ENCODE results near the gene LETM1. TPM values are rescaled to one million over a fixed set of nuclear protein-coding genes. Genes with fewer than 3 reads are reported as not detected.

Gene LETM1
- total RNA-seq, 4 donors from 2014 or later = 93.3 to 151 (median 121) TPM

GRCh38 chr4:1826531-1827350, 29.2 kb downstream of the LETM1 start:
- no peak for DNase-seq
- Histone ChIP-seq H3K27ac (no peak overlapping the region), H3K4me3 (no peak overlapping the region), H3K27me3 (no peaks in the 10 kb centered on the region), H3K4me1 (no peaks in the 10 kb centered on the region), H3K36me3 (peaks cover 0 to 68% (median 0%) of the 10 kb centered on the region in 3 donors), H3K9me3 (no peaks in the 10 kb centered on the region)
- TF ChIP-seq POLR2A (IDR thresholded peaks at IDR 0.05) (no peak), CTCF (IDR thresholded peaks at IDR 0.05) (no peak)

- H3K27ac ChIP-seq = no peak overlapping the region
- no peaks in the 10 kb centered on the region for H3K27me3 ChIP-seq
- H3K4me3 ChIP-seq = no peak overlapping the region
- H3K4me1 ChIP-seq = no peaks in the 10 kb centered on the region
- H3K9me3 ChIP-seq = no peaks in the 10 kb centered on the region
- no peak for TF ChIP-seq CTCF (IDR thresholded peaks at IDR 0.05)
- TF ChIP-seq POLR2A (IDR thresholded peaks at IDR 0.05) = no peak
- H3K36me3 ChIP-seq = peaks cover 0 to 66% (median 0%) of the 10 kb centered on the region in 3 donors
- DNase-seq = no peak
Observed at GRCh38 chr4:1825326-1825725, 30.6 kb downstream of the LETM1 start.

- TF ChIP-seq POLR2A (IDR thresholded peaks at IDR 0.05) (no peak), CTCF (IDR thresholded peaks at IDR 0.05) (no peak)
- Histone ChIP-seq H3K36me3 (peaks cover 0 to 69% (median 0%) of the 10 kb centered on the region in 3 donors), H3K4me1 (no peaks in the 10 kb centered on the region), H3K27me3 (no peaks in the 10 kb centered on the region), H3K9me3 (no peaks in the 10 kb centered on the region), H3K27ac (no peak overlapping the region), H3K4me3 (no peak overlapping the region)
- DNase-seq = no peak
Observed at GRCh38 chr4:1824746-1825145, 31.2 kb downstream of the LETM1 start.

- Histone ChIP-seq H3K9me3 (no peaks in the 10 kb centered on the region), H3K4me1 (no peaks in the 10 kb centered on the region), H3K36me3 (peaks cover 0 to 81% (median 0%) of the 10 kb centered on the region in 3 donors), H3K4me3 (no peak overlapping the region), H3K27me3 (no peaks in the 10 kb centered on the region), H3K27ac (no peak overlapping the region)
- DNase-seq = no peak
- TF ChIP-seq CTCF (IDR thresholded peaks at IDR 0.05) = no peak
- no peak for TF ChIP-seq POLR2A (IDR thresholded peaks at IDR 0.05)
Observed at GRCh38 chr4:1823545-1823932, 32.4 kb downstream of the LETM1 start.

- DNase-seq = no peak
- no peak overlapping the region for H3K27ac ChIP-seq
- no peaks in the 10 kb centered on the region for H3K4me1 ChIP-seq
- no peak overlapping the region for H3K4me3 ChIP-seq
- H3K9me3 ChIP-seq = no peaks in the 10 kb centered on the region
- TF ChIP-seq POLR2A (IDR thresholded peaks at IDR 0.05) (no peak), CTCF (IDR thresholded peaks at IDR 0.05) (no peak)
- H3K36me3 ChIP-seq = peaks cover 0 to 88% (median 0%) of the 10 kb centered on the region in 3 donors
- H3K27me3 ChIP-seq = no peaks in the 10 kb centered on the region
Observed at GRCh38 chr4:1822568-1823544, 33.1 kb downstream of the LETM1 start.
